NCI-H1436 treated with DMSO at 0.1 percent for 48 hours (cell line): Measurements from ENCODE around the gene TMEM131L.

Source experiments
- DNase-seq: peaks from one replicate; lab custom pipeline; 2025; lab: John Stamatoyannopoulos, UW

The TMEM131L gene

GRCh38 chr4:153523164-153523796, 57.1 kb downstream of the TMEM131L start:
- no peak for DNase-seq

DNA sequence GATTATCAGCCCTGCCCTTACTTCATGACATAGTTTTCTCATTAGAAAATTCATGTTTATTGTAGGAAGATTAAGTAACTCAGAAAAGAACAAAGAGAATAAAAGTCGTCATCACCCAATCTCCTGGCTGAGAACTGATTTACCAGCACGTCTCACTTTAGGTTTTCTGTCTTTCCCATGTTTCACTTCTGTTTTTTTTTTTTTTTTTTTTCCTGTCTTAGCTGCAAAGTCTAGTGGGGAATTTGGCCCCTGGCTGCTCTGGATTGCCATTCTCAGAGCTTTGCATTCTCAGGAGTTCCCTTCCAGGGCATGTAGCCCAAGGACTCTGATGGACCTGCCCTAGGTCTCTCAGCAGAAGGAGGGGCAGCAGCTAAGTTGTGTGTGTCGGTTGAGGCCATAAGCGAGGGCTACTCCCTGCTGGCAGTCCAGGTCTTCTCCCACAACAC, 57.8 kb downstream of the TMEM131L start:
- no peak for DNase-seq

DNA sequence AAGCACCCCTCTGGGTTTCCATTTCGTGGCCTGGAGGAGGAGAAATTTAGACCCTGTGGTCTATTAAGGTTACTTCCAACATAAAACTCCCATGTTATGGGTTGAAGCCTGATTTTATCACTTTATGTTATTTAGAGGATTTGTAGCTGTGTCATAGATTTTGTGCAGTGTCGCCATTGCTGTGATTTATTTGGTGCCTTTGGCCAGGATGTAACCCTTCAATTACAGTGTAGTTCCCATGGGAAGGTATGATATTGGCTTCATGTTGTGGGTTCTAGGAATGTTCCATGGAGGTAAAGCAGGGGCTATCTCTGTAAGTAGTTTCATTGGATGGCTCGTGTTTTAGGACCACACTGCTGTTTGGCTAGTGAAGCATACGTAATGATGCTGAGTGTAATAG, 58.5 kb downstream of the TMEM131L start:
- DNase-seq, result no peak

DNA sequence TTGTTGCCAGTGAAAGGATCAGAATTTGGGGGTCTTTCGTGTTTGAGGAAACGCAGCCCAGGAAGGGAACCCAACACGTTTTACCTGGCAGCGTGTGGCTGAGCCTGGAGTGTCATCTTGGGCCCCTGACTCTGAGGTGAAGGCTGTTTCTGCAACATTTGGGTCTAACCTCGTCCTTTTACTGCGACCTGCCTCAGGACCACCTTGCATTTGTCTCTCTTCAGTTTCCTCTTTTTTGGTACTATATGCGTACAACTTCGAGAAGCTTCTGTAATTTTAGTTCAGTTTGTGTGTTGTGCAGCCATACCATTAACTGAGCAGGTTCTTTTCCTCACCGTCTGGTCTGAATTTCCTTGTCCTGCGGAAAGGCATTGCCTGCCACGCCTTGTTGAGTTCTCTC, 61.5 kb downstream of the TMEM131L start:
- DNase-seq, result no peak

DNA sequence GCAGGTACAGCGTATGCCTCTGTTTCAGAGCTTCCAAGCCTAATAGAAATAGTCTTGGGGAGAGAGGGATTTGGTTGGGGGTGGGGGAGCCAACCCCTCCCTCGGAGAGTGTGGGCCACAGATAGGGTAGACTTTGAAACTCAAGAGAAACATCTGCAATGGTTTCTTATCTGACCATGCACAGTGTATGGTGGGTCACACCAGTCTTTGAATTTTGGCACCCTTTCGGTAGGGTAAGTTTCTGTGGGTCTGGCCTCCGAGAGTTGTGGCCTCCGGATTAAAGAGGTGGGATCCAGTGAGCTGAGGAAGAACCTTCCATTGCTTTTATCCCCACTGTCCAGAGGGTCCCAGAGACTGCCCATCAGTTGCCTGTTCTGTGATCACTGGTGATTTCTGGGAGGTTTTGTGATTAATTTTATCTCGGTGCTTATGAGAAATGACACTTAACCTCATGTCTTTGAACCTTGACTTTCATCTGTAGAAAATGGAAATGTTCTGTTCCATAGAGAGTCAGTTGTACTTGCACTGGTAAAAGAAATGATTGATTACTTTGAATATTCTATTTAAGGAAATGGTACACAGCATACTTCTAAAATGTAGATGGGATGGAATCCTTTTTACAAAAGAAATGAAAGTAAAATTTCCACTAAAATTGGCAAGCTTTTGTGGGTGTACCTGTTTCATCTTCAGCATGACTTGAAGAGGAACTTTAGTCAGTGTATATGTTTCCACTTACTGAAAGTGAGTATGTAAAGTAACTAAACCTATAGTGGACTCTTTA, 62.7 kb downstream of the TMEM131L start:
- no peak for DNase-seq

GRCh38 chr4:153529646-153530045, 63.5 kb downstream of the TMEM131L start:
- DNase-seq, result no peak

DNA sequence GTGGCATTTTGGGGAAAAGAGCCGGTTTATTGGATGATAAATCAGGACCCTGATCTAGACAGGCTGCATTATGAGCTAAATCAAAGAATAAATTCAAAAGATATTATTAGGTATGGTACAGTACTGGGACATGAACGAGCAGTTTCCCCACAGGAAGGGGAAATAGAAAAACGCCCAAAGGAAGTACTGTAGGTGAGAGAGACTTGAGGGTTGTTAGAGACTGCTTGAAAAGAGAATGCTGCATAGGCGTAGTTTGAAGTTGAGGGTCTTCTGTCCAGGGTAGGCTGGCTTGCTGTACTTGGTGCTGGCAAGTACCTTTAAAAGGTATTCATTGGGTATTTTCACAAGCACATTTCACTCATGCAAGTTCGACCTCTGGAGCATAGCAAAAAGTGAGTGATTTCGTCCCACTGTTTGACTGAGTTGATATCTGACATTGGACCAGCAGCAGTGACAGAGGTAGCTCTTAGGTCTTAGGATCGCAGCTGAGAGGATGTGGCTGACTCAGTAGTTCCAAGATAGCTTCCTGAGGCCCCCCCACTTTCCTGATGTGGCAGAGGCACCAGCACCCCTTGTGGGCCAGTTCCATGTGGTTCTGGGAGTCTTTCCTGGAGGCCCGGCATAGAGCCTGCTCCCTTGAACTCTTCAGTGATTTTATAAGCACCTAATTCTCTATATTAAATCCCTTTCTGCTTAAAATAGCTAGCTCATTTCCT, 64.3 kb downstream of the TMEM131L start:
- no peak for DNase-seq

- no peak for DNase-seq
Observed at GRCh38 chr4:153531000-153531358, 64.8 kb downstream of the TMEM131L start.

GRCh38 chr4:153531976-153532626, 65.9 kb downstream of the TMEM131L start:
- DNase-seq, result no peak

- no peak for DNase-seq
Observed at GRCh38 chr4:153532636-153533035, 66.5 kb downstream of the TMEM131L start.

- no peak for DNase-seq
Observed at GRCh38 chr4:153533387-153533786, 67.2 kb downstream of the TMEM131L start.

- DNase-seq, result no peak
Observed at GRCh38 chr4:153534792-153535629, 68.9 kb downstream of the TMEM131L start.

- DNase-seq, result no peak
Observed at GRCh38 chr4:153535772-153536513, 69.8 kb downstream of the TMEM131L start.

- DNase-seq, result no peak
Observed at GRCh38 chr4:153537493-153537960, 71.4 kb downstream of the TMEM131L start.

- DNase-seq, result no peak
Observed at GRCh38 chr4:153538487-153539357, 72.6 kb downstream of the TMEM131L start.

GRCh38 chr4:153539422-153539821, 73.3 kb downstream of the TMEM131L start:
- no peak for DNase-seq

DNA sequence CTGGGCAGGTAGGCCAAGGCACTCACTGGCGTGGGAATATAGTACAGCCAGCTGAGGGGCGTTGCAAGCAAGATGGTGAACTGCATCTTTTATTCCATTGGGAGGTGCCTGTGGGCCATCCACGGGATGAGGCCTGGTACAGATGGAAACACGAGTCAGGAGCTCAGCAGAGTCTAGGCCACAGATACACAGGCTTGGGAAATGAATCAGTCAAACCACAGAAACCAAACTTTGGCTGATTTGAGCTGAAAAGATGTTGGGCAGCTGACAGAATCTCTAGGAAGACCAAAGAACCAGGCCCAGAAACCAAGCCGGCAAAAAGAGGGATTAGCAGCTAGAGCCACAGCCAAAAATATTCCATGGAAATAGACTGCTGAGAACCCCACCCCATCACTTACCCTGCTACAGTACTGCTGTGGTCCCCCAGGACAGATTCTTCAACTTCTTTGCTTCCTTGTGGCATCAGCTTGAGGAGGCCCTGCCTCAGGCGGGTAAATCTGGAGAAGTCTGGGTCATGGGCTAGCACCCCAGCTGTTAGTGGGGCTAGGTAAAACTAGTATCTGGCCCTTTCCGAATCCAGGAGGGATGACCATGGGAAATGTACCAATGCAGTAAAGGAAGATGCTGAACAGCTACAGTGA, 75.4 kb downstream of the TMEM131L start:
- no peak for DNase-seq

DNA sequence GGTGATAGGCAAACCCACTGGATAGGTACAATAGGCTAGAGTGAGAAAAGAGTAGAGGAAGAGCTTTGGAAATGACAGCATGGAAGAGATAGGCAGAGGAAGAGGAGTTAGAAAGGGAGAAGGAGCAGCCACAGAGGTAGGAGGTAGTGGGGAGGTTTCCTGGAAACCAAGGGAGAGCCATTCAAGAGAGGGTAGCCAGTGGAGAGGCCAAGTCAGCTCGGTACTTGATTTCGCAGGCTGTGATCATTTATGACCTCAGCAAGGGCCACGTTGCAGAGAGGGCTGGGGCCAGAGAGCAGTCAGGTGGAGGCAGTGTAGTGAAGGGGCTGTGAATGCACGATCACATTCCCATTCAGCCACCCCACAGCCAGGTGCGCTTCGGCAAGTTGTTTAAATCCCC, 76.0 kb downstream of the TMEM131L start:
- DNase-seq, result no peak

DNA sequence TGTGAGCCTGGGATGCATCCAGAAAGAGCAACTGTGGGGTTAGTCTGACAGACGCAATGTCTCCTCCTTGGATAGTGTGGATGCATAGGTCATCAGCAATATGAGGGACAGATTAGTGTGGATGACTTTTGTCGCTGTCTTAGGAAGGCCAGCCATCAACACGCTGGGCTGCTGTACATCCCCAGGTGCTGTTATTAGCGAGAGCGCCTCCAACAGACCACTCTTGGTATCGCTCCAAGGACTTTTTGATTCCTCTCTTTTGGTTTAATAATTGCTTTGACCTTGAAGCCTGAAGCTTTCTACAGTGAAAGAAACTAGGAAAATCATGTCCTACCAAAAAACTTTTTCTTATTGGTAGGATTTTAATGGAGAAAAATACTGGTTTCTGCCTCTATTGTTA, 76.7 kb downstream of the TMEM131L start:
- DNase-seq, result no peak
